HEK293 (cell line): ENCODE data around the gene HOXA10.
A peak's percentile ranks its signal among the peaks of the same experiment; 100 is the strongest.

Source experiments
- CTCF ChIP-seq: fragments of 450-650 bp; formaldehyde crosslinking; IDR thresholded peaks from 2 replicates; pipeline ENCODE4 v1.5.1; 2016; ENCODE audit warnings: missing biosample characterization, missing genetic modification characterization
- MEIS1 ChIP-seq: sonication (generic); formaldehyde crosslinking; IDR thresholded peaks from 2 replicates; pipeline ENCODE4 v1.8.1; 2022; ENCODE audit warnings: missing genetic modification reagents, mild to moderate bottlenecking, borderline replicate concordance
- REST ChIP-seq: fragments of 450-650 bp; formaldehyde crosslinking; IDR thresholded peaks from 2 replicates; pipeline ENCODE4 v1.5.1; 2016; ENCODE audit warnings: missing biosample characterization, missing genetic modification characterization
- SP2 ChIP-seq: fragments of 450-650 bp; formaldehyde crosslinking; IDR thresholded peaks from 2 replicates; pipeline ENCODE4 v1.5.1; 2016; ENCODE audit warnings: missing biosample characterization, missing genetic modification characterization
- YY1 ChIP-seq: fragments of 450-650 bp; formaldehyde crosslinking; IDR thresholded peaks from 2 replicates; pipeline ENCODE4 v1.5.1; 2018; ENCODE audit warnings: missing biosample characterization, missing genetic modification characterization
- ZNF350 ChIP-seq: fragments of 450-650 bp; formaldehyde crosslinking; IDR thresholded peaks from 2 replicates; pipeline ENCODE4 v1.5.0; 2017; ENCODE audit warnings: missing biosample characterization, mild to moderate bottlenecking, missing genetic modification characterization
- ZNF362 ChIP-seq: fragments of 450-650 bp; formaldehyde crosslinking; IDR thresholded peaks from 2 replicates; pipeline ENCODE4 v1.5.1; 2016; ENCODE audit warnings: missing biosample characterization, missing genetic modification characterization
- ZNF658 ChIP-seq: fragments of 450-650 bp; formaldehyde crosslinking; IDR thresholded peaks from 2 replicates; pipeline ENCODE4; 2016; ENCODE audit warnings: missing biosample characterization, missing genetic modification characterization
- ZNF747 ChIP-seq: fragments of 450-650 bp; formaldehyde crosslinking; IDR thresholded peaks from 2 replicates; pipeline ENCODE4 v1.5.1; 2016; ENCODE audit warnings: missing biosample characterization, missing genetic modification characterization
- ZNF843 ChIP-seq: fragments of 450-650 bp; formaldehyde crosslinking; IDR thresholded peaks from 2 replicates; pipeline ENCODE4 v1.5.1; 2016; ENCODE audit warnings: missing biosample characterization, missing genetic modification characterization

DNA sequence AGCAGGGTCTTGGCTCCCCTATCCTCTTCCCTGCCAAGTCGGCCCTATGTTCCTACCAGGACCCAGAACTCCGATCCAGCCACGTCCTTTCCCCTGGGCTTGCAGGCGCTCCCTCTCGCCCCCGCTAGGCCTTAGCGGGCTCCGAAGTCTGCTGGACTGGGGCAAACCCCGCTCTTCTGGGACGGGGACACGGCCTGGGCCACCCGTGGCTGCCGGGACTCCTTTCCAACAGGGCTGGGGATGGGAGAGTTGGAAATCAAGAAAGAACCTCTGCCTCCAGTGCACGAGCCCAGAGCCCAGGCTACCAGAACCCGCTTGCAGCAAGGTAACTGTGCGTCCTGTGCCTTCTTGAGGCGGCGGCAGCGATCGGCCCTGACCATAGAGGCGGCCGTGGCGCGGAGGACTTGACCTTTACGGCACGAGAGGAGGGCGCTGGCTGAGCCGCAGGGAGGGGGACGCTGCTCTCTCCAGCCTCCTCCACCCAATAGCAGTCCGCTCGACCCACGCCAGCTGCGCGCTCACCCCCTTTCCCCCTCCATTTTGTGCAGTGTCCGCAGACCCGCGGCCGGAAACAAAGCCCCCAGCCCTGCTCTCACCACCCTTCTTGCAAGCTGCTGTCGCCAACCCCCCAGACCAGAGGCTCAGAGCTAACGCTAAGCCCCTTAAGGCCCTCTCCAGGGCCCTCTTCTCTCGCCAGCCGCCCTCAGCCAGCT, 17.9 kb upstream of the HOXA10 start:
- TF ChIP-seq MEIS1 (CRISPR knock-in tag) (no peak), CTCF (tag by site-specific recombination) (no peak), ZNF658 (no peak), YY1 (tag by site-specific recombination) (0 out of 2 replicates have a peak, but pooled peaks have one; percentile 32), ZNF747 (tag by site-specific recombination) (no peak), ZNF350 (tag by site-specific recombination) (no peak), ZNF843 (no peak), REST (tag by site-specific recombination) (no peak), SP2 (tag by site-specific recombination) (no peak), ZNF362 (tag by site-specific recombination) (no peak)
